Right ventricle myocardium superior (tissue), 1 donor: ENCODE results near the gene DAGLA. TPM values are rescaled to one million over a fixed set of nuclear protein-coding genes. Genes with fewer than 3 reads are reported as not detected.

Source experiments
- ATAC-seq: fragments of 200-7000 bp; cut with Tn5 transposase; one replicate; pipeline ENCODE4 v1.9.1; 2020; ENCODE audit warnings: mild to moderate bottlenecking; ENCODE audit not compliant: poor library complexity
- DNase-seq: peaks from one replicate; pipeline ENCODE4 v3.0.0-alpha.2; 2020
- intact Hi-C: fragments of 100-400 bp; cut with DNase I; formaldehyde crosslinking; loops from one replicate; pipeline ENCODE4 v1.11.2; 2022
- total RNA-seq: library from RNA; stranded (reverse); fragmentation: NEBNext Ultra II Directional; extraction: Animal tissue kit (Norgen Biotek cat#: 25700); gene quantifications from one replicate; pipeline ENCODE4 v1.2.1, GENCODE V29; 2021
- donor health status: DM: no; HTN: yes; CAD: no; lungs with severe emphysema.

The DAGLA gene
- total RNA-seq, 1 donor from 2014 or later: 4.2 TPM

DNA sequence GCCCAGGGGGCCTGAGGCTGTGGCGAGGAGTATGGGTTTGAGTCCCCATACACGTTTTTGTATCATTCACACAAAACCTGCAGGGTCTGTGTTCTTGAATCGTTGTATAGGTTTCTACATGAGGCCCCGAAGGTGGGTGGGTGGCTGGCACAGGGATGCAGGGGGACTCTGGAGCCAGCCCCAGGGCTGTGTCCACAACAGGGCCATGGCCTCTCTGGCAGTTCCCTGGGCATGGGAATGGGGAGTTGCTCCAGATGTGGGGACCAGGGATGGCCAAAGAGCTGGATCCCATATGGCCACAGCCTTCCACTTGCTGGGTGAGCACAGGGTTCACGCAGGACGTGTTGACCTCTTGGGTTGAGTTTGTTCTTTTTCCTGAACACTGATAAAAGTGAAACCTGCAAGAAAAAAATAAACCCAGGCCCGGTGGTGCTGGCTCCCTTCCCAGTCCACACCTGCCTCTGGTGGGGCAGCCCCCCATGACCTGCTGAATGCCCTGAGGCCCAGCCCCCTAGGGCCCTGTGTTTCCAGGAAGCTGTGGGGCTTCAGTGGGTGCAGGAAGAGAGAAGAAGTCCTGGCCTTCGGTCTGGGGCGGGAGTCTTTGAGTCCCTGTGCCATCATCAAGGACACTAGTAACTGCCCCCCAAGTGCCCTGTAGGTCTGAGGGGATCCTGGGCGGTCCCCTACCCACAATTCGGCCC, 88.3 kb downstream of the DAGLA start:
- DNase-seq (no peak), ATAC-seq (no peak)
- intact Hi-C loops: no loop called here

DNA sequence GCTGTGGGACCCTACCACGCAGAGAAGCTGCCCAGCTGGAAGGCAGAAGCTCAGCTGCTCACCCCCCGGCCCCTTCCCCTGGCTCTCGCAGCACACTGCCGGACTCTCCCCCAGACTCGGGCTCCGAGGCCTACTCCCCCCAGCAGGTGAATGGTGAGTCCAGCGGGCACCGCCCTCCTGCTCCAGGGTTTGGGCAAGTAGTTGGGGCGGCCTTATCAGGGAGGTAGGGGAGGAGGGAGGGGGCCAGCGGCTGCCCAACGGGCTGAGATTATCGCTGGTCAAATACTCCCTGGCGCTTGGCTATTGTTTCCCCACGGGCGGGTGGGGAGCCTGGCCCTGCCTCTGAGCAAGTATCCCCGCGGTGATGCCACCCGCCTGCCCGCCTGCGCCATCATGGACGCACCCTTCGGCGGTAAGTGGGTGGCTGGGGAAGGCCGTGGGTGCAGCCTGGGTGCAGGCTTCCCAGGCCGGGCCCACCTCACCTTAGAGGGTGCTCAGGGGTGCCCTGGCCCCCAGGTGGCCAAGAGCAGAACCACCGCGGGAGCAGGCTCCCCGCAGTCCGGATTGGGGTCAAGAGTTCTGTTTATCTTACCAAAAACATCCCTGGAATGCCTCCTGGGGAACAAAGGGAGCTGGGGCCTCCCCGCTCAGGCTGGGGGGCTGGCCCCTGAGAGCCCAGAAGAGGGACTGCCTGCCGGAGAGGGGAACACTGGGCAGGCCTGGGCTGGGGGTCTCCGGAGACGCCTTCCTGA, 89.2 kb downstream of the DAGLA start:
- intact Hi-C loops: no loop called here
- no peak for DNase-seq
- no peak for ATAC-seq

- no peak for DNase-seq
- intact Hi-C loops: no loop called here
- no peak for ATAC-seq
Observed at GRCh38 chr11:61769946-61770683, 89.9 kb downstream of the DAGLA start.

DNA sequence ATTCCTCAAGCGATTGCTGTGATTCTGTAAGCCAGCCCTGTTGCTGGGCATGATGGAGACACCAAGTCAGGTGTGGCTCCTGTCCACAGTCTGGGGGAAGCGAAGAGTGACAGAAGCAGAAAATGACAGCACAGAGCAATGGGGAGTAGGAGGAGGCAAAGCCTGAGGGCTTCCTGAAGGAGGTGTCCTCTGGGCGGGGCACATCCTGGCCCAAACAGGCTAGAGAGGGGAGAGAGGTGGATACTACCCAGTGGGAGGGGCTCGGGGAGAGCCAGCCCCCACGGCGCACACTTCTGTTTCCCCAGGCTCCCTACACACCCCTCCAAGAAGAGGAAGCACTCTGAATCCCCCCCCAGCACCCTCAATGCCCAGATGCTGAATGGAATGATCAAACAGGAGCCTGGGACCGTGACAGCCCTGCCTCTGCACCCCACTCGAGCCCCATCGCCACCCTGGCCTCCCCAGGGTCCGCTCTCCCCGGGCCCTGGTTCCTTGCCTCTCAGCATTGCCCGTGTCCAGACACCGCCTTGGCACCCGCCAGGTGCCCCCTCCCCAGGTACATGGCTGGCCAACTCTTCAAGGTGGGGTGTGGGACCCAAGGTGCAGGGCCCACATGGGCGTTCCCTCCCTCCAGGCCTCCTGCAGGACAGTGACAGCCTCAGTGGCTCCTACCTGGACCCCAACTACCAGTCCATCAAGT, 91.2 kb downstream of the DAGLA start:
- DNase-seq: no peak
- ATAC-seq: no peak
- intact Hi-C loops: no loop called here

DNA sequence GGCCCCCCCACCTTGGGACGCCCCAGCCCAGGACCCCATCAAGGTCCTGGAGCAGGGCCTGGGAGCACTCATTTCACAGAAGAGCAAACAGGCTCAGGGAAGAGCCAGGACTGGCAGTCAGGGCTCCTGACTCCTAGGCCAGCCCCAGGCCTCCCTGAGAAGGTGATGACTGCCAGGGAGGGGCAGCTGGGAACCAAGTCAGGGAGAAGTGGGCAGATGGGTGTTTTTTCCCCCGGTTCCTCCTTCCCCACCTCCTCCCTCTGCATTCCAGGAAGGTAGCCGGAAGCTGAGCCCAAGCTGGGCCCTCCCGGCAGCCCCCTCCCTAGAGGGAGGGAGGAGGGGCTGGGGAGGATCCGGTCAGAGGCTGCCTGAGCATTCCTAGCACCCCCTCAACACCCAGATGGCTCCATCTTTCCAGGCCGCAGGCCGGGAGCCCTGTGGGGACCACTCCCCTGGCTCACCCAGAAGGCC, 91.8 kb downstream of the DAGLA start:
- intact Hi-C loops: no loop called here
- ATAC-seq: no peak

GRCh38 chr11:61773356-61773755, 93.2 kb downstream of the DAGLA start:
- ATAC-seq (no peak), DNase-seq (no peak)
- intact Hi-C loops: no loop called here

More for the DNA sequence above, 91.8 kb downstream of the DAGLA start:
- no peak for DNase-seq

DNA sequence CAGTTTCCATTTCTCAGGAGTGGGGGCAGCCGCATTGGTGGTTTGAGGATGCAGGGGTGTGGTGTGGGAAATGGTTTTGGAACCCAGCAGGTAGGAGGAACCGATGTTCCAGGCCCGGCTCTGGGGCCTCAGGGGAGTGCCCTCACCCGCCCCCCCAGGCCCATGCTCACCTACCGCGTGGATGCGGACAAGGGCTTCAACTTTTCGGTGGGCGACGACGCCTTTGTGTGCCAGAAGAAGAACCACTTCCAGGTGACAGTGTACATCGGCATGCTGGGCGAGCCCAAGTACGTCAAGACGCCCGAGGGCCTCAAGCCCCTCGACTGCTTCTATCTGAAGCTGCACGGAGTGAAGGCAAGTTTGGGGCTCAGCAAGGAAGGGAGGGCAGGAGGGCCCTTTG, 93.6 kb downstream of the DAGLA start:
- no peak for DNase-seq
- intact Hi-C loops: no loop called here

GRCh38 chr11:61774411-61774810, 94.2 kb downstream of the DAGLA start:
- intact Hi-C loops: no loop called here
- DNase-seq (no peak), ATAC-seq (no peak)

More for the DNA sequence above, 93.6 kb downstream of the DAGLA start:
- ATAC-seq: no peak

GRCh38 chr11:61775106-61775505, 94.9 kb downstream of the DAGLA start:
- DNase-seq: no peak
- no peak for ATAC-seq
- intact Hi-C loops: no loop called here

DNA sequence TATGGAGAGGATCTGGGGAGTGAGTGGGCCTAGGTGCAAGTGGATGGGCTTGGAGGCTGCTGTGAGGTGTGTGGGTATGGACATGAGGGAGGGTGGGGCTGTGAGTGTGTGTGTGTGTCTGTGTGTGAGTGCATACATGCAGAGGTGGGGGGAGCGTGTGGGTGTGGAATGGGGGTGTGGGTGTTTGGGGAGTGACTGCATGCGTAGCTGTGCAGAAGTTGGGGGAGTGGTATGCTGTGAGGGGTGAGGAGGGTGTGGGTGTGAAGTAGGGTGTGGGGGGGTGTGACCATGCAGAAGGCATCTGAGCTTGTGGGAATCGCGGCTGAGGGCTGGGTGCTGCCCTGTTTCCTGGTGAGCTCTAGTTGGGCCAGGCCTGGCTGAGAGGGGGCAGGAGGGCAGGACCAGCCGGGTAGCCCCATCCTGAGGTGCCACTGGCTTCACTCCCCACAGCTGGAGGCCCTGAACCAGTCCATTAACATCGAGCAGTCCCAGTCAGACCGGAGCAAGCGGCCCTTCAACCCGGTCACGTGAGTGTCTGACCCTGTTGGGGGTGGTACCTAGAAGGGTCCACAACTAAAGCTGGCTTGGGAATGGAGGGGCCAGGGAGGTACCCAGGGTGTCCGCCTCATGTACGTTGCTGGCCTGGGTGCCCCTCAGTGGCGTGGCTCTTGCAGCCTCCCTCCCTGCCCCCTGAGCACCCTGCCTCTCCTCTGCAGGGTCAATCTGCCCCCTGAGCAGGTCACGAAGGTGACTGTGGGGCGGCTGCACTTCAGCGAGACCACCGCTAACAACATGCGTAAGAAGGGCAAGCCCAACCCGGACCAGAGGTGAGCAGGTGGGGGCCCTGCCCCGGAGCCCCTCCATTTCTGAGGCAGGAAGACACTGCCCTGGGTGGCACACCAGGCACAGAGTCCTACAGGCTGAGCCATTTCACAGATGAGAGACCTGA, 95.7 kb downstream of the DAGLA start:
- intact Hi-C loops: no loop called here
- ATAC-seq: no peak
- DNase-seq: no peak

DNA sequence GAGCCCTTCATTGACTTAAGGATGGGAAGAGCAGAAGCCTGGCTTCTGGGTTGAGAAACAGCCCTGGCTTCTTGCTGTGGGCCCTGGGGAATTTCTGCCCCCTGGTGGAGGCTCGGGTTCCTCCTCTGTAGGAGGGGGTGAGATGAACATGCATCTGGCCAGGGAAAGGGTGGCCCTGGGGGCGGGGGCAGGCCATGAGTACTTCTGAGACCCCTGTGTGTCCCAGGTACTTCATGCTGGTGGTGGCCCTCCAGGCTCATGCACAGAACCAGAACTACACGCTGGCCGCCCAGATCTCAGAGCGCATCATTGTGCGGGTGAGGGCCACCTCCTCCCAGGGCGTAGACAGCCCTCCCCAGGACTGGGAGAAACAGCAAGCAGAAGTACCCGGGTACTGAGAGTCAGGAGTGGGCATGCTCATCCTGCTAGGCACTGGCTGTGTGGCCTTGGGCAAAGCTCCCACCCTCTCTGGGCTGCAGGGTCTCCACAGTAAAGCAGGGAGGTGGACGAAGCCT, 96.4 kb downstream of the DAGLA start:
- ATAC-seq: peak; percentile 51
- DNase-seq: no peak
- intact Hi-C loops: no loop called here

DNA sequence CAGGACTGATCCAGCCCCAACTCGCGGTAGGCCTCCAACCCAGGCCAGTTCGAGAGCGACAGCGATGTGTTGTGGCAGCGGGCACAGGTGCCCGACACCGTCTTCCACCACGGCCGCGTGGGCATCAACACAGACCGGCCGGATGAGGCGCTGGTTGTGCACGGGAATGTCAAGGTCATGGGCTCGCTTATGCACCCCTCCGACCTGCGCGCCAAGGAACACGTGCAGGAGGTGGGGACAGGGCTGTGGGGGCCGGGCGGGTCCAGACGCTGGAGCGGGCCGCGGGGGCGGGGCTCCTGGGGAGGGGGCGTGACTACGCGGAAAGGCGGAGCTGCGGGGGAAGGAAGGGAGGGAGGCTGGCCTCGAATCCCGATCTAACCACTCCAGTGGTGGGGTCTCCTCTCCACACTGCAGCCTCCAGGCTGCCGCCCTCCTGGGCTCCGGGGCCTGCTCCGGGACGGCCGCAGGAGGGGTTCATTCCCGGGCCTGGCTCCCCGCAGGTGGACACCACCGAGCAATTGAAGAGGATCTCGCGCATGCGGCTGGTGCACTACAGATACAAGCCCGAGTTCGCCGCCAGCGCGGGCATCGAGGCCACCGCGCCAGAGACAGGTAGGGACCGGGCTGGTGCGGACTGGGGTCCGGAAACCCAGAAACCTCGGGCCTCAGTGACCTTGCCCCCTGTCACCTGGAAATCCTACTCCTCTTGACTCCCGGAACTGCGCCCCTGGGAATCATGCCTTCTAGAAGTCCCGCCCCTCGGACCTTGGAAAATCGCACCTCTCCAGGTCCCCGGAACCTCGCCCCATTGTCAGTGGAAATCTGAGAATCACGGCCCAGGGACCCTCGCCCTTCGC, 97.3 kb downstream of the DAGLA start:
- peak; percentile 69 for DNase-seq
- intact Hi-C loops: no loop called here

GRCh38 chr11:61778357-61778886, 98.2 kb downstream of the DAGLA start:
- no peak for DNase-seq
- no peak for ATAC-seq
- intact Hi-C loops: no loop called here

More for the DNA sequence above, 97.3 kb downstream of the DAGLA start:
- peak; percentile 80 for ATAC-seq

DNA sequence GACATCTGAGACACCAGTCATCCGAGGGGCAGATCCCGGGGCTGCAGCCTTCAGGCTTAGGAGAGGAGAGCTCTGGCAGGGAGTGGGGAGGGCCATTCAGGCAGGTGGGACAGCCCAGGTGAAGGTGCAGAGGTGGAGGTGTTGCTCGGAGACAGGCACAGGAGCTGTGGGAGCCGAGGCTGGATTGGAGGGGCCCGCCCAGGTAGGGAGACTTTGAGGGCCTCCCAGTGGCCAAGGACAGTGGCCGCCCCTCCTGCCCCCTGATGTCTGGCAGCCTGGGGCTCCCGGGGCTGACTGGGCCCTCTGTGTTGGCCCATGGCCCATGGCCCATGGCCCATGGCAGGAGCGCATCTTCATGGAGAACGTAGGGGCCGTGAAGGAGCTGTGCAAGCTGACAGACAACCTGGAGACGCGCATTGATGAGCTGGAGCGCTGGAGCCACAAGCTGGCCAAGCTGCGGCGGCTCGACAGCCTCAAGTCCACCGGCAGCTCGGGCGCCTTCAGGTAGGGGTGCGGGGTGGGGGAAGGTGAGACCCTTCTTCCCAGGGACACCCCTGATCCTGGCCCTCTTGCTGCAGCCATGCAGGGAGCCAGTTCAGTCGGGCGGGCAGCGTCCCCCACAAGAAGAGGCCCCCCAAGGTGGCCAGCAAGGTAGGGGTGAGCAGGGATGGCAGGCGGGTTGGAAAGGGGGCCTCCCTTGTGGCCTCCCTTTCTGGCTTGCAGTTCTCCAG, 98.9 kb downstream of the DAGLA start:
- DNase-seq (no peak), ATAC-seq (no peak)
- intact Hi-C loops: no loop called here

DNA sequence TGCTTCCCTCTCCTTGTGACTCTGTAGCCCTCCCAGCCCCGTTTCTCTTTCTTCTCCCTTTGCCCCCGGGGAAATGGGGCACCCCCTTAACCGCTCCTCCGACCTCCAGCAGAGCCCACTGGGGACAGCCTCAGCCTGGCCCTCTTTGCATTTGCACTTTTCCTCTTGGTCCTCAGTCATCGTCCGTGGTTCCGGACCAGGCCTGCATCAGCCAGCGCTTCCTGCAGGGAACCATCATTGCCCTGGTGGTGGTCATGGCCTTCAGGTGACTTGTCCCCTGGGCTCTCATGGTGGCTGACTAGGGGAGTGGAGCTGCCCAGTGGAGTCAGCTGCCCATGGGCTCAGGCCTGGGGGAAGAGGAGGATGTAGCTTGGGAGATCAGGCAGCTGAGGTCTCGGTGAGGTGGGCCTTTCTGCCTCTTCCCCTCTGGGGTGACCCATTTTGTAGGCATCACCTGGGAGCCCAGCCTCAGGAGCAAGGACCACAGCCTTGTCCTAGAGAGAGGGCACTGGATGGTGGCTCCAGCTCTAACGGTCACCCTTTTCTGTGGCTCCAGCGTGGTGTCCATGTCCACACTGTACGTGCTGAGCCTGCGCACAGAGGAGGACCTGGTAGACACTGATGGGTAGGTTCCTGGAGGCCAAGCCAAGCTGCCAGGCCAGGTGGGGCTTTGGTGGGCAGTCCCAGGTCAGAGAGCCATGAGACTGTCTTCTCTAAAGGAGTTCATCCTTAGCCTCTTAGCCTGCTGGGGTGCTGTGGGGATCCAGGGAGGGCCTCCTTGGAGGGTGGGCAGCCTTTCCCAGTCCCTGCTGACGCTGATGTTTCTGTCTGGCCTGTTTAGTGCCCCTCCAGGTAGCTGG, 99.7 kb downstream of the DAGLA start:
- ATAC-seq: no peak
- intact Hi-C loops: no loop called here
- no peak for DNase-seq
